IPS DF 4.7 (cell line): ENCODE data around the gene DUSP7.
"Not testable (repeated sequence)": the region's sequence is repeated elsewhere in the genome, so short reads cannot be mapped to it uniquely, and the experiment has no call there.

Source experiments
- DNase-seq: peaks from one replicate; pipeline ENCODE4 v3.0.0-alpha.2; 2013; ENCODE audit warnings: low spot score; ENCODE audit errors: extremely low read depth

DUSP7 gene

DNA sequence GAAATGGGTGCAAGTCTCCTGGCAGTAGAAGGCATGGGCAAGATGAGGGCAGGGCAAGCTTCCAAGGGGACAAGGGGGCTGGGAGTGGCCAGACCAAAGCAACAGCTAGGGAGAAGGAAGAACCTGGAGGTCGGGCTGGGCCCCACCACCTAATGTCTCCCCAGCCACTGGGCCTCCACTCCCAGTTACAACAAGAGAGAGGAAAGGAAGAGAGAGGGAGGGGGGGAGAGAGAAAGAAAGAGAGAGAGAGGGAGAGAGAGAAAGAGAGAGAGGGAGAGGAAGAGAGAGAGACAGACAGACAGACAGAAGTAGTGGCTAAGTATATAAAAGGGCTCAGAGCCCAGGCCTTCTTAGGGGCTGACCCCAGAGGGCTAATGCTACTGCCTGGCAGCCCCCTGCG, 6.9 kb downstream of the DUSP7 start:
- no peak for DNase-seq

DNA sequence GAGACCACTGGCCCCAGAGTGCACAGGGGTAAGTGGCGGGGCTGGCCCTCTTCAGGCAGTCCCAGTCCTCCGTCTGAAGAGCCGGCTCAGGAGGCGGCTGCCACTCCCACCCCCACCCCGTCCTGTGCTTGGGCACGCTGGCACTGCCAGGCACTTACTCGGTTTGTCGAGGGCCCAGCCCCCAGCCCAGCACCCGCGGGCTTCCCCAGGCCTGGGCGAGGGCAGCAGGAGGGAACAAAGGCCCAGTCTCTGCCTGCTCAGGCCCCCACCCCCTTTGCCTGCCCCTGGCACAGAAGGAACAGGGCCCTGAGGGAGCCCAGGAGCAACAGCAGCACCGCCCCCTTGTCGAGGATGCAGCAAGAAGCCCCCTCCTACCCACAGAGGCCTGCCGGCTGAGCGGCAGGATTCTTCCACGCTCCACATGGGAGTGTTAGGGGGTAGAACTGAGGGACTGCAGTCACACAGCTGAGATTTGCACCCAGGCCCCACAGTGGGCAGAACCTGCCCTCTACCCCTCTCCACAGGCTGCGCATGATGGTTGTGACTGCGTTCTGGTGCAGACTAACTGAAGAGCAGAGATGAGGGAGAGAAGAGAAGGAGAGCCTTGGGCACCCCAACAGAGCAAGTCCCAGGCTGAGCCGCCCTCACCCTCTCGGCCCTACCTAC, 8.9 kb downstream of the DUSP7 start:
- no peak for DNase-seq

DNA sequence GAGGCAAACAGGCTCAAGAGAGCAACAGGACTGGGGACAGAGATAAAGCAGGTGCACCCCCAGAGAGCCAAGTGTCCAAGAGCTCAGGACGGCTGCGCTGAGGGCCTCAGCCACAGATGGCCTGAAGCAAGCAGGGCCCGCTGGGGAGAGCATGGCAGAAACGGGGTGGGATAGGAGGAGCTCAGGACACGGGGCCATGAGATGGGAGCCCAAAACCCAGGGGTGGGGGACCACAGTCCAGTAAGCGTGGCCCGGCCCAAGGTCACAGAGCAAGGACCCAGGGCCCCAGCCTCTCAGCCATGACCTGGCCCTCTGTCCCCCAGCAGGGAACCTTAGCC, 9.5 kb downstream of the DUSP7 start:
- DNase-seq, result no peak

DNA sequence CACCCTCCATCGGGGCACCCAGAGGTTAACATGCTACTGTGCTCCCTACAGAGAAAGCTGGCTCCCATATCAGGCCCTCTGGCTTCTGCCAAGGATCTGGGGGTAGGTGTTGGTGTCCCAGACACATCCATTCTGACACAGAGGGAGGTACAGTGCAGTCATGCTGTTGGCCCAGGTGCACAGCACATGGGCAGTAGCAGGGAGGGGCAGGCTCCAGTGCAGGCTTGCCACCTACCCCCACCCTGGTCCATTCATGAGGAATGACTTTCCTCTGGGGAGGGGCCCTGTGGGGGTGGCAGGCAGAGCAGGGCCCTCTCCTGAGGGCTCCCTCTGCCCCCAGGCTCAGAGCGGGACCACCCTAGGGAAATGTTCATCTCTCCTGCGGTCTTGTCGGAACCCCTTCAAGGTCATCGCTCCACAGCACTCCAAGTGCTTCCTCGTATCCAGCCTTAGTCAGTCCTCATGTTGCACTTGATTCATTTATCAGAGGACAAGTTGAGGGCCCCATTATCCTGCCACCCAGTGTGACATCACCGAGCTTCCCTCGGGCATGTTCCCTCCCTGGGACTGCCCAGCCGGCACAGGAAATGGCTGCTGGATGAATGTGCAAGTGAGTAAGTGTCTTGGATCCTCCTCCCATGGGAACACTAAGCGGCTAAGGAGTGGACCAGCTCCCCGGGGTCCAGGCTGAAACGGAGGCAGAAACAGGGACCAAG, 10.0 kb downstream of the DUSP7 start:
- DNase-seq, result no peak

DNA sequence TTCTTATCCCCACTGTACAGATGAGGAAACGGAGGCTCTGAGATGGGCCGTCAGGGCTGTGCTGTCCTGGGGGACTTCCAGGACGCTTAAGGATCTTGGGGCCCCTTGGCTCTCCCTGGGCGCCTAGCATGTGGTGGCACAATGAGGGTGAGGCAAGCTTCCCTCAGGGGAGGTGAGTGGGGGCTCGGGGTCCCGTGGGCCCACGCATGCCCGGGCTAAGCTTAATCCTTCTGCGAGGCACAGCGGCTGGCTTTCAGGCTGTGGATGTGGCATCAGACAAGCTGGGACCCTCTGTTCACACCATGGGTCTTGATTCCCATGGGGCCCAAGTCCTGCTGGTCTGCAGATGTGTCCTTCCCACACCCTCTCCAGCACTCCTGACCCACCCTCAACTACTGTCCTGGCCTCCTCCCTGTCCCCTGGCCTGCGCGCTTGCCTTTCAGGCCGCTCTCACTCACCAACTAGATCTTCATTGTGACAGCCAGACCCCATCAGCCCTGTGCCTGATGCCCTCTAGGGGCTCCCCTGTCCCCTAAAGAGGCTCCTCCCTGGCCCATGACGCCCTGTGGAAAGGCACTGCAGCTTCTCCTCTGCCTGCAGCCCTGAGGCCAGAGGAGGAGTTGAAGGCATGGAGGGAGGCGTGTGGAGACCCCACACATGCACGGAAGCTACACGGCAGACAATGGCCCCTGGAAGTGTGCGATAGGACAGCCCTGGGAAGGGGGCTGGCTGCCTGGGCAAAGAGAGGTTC, 11.3 kb downstream of the DUSP7 start:
- DNase-seq, result no peak

DNA sequence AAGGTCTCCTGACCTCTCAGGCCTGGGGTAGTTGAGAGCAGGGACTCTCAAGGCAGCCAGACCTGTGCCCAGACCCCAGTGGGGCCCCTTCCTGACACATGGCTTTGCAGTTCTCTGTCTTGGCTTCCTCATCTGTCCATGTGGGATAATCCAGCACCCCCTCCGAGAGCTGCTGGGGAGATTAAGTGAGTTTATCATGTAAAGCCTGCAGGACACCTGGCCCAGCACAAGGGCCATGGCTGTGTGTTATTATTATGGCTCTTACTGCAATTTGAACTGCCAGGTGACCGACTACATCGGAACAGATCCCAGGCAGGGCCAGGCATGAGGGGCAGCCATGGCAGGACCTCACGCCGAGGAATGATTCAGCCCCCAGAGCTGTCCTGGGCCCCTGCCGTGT, 12.6 kb downstream of the DUSP7 start:
- no peak for DNase-seq

DNA sequence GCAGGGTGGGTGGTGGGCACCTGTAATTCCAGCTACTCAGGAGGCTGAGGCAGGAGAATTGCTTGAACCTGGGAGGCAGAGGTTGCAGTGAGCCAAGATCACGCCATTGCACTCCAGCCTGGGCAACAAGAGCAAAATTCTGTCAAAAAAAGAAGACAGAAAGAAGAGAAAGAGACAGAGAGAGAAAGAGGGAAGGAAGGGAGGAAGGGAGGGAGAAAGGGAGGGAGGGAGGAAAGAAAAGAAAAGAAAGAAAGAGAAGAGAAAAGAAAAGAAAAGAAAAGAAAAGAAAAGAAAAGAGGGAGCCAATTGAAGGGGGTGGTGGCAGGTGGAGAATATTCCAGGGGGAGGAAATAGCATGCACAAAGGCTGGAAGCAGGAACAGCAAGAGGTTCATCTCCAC, 13.3 kb downstream of the DUSP7 start:
- not testable (repeated sequence) for DNase-seq

DNA sequence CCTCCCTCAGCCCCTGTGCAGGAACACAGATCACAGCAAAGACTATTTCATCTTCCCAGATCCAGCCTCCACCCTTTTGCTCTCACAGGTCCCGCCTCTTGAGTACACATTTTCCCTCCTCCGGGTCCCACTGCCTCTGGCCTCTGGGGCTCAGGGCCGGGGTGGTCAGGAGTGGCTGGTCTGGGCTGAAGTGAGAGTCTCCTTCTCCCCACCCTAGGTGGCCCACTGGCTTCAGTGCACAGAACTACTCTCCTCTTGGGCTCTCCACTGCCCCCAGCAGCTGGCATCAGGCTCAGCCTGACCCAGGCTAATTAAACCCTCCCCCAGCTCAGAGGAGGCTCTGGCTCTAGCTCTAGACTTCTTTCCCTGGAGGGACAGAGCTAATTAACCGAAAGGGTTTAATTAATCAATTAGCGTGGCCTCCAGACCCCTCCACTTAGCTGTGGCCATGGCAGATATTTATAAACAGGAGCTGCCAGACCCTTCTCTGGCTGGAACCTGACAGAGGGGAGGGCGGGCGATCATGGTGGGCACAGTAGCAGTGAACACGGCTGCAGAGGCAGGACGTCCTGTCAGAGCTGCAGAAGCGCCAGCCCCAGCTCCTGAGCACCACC, 15.1 kb downstream of the DUSP7 start:
- no peak for DNase-seq

DNA sequence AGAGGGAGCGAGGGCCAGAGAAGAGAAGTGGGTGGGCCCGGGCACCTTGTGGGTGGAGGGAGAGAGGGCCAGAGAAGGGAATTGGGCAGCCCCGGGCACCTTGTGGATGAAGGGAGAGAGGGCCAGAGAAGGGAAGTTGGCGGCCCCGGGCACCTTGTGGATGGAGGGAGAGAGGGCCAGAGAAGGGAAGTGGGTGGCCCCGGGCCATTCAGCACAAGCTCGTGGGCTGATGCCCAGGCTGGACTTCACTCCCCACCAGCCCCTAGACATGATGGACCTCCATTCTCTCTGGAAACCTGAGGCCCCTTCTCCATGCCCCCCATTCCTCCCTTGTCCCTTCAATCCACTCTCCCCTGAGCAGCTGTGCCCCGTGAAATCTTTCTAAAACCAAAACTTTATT, 15.8 kb downstream of the DUSP7 start:
- DNase-seq, result no peak

DNA sequence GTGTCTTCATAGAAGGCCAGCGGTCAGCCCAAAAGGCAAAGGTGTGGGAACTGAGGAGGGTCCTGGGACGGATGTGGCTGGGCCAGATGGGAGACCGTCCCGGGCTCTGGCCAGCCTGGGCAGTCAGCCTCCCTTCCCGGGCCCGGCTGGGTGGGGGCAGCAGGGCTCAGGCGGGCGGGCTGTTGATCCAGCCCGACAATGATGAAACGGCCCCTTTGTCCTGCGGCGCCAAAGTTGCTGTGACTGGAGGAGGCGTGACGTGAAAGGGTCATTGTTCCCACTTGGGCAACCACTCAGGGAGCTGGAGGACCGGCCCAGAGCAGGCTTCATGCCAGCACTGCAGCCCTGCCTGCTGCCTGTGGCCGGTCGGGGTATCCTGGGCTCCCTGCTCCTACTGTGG, 16.5 kb downstream of the DUSP7 start:
- DNase-seq, result no peak

DNA sequence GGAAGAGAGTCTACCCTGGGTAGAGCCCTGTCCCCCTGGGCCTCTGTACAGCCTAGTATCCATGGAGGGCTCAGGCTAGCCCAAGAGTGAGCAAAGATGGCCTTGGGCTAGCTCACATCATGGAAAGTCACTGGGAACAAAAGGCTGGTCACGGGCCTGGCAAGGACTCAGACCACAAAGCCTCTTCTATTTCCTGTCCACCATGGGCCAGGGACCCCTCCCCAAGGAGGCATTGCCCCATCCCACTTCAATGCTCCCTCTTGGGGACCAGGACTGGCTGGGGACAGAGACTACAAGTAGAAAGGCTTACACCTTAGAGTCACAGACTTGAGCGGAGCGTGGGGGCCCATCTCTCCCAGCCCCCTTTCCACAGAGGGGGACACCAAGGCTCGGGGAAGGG, 16.9 kb downstream of the DUSP7 start:
- DNase-seq, result no peak

DNA sequence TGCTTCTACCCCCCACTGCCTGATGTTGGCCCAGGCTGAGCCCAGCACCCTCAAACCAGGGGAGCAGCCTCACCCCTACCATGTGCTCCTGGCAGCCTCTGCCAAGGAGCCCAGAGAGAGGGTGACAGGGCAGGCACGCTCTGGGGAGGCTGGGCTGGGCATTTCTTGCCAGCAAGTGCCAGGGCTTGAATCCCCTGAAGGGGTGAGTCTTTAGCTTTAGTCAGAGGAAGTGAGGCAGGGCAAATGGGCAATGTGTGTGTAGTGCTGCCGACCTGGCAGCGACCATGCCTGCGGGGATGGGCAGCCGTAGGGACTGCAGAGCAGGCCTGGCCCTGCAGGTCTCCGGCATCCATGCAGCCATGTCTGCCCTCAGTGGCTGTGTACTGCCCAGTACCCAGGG, 18.1 kb downstream of the DUSP7 start:
- DNase-seq, result no peak

DNA sequence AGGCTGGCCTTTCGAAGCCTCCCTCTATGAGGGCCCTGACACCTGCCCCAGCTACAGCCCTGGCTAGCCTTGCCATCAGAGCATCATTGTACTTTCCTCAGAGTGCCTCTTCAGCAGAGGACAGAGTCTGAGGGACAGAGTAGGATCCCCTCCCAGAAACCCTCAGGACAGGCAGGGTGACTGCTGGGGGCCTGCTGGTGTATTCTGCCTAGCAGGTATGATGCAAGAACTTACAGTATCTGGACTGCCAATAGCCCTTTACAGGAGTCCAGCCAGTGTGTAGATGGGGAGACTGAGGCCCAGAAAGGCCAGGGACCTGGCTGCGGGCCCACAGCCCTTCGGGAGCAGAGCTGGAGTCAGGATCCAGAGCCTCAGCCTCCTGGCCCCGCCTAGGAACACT, 19.1 kb downstream of the DUSP7 start:
- no peak for DNase-seq

DNA sequence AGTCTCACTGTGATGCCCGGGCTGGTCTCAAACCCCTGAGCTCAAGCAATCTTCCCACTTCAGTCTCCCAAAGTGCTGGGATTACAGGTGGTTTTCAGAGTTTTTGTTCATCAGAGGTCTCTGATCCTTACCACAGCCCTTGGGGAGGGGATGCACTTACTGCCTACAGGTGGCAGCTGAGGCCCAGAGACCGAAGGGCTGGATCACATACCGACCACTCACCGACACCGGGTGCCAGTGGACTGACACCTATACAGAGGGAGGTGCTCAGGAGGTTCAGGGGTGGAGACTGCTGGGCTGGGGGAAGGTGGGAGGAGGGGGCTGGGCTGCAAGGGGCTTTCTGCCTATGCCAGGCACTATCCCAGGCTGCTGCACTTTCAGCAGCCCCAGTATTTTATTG, 19.5 kb downstream of the DUSP7 start:
- DNase-seq, result no peak

DNA sequence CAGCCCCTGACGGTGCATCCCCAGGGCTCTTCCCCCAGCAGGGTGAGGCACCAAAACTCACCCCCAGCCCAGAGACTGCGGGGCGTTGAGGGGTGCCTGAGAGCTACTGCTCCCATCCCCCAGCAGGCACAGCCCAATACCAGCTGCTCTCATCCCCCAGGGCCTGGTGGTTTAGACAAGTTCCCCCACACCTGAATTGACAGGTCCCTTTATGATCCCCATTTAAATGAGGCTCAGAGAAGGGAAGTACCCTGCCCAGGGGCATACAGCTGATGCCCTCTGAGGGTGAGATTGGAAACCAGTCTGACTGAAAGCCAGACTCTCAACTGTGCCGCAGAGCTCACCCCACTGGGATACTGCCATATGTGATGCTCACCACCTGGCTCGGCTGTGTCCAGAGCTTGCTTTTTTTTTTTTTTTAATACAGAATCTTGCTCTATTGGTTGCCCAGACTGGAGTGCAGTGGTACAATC, 20.1 kb downstream of the DUSP7 start:
- DNase-seq, result no peak

DNA sequence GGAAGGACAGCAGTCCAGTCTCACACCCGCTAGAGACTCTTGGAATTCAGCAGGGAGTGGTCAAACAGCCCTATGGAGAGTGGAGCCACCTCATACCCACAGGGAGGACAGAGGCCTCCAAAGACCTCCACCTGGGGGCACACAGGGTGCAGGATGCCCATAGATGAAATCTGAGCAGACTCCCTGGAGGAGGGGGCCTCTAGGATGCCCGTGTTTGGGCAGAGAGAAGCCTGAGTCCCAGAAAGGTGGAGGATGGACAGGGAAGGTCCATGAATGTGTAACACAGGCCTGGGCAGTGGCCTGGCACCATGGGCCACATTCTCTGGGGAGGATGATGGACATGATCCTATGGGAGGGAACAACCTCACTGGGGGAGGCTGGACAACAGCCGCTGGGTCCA, 21.7 kb downstream of the DUSP7 start:
- DNase-seq, result no peak

DNA sequence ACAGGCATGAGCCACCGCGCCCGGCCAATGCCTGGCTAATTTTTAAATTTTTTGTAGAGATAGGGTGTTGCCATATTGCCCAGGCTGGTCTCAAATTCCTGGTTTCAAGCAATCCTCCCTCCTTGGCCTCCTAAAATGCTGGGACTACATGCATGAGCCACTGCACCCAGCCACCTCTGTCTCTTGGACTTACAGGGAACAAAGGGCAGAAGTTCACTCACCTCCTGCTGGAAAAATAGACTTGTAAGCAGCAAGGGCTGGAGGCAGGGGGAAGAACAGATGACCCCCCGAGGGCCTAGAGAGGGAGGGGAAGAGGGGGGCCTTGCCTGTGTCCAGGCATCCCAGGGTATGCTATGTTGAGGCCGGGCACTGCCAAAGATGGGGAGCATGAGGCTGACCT, 22.2 kb downstream of the DUSP7 start:
- no peak for DNase-seq

DNA sequence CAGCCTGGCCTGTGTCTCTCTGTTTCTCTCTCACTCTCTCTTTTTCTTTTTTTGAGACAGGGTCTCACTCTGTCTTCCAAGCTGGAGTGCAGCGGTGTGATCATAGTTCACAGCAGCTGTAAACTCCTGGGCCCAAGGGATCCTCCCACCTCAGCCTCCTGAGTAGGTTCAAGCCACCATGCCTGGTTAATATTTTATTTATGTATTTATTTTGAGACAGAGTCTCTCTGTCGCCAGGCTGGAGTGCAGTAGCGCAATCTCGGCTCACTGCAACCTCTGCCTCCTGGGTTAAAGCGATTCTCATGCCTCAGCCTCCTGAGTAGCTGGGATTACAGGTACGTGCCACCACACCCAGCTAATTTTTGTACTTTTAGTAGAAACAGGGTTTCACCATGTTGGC, 22.6 kb downstream of the DUSP7 start:
- not testable (repeated sequence) for DNase-seq

DNA sequence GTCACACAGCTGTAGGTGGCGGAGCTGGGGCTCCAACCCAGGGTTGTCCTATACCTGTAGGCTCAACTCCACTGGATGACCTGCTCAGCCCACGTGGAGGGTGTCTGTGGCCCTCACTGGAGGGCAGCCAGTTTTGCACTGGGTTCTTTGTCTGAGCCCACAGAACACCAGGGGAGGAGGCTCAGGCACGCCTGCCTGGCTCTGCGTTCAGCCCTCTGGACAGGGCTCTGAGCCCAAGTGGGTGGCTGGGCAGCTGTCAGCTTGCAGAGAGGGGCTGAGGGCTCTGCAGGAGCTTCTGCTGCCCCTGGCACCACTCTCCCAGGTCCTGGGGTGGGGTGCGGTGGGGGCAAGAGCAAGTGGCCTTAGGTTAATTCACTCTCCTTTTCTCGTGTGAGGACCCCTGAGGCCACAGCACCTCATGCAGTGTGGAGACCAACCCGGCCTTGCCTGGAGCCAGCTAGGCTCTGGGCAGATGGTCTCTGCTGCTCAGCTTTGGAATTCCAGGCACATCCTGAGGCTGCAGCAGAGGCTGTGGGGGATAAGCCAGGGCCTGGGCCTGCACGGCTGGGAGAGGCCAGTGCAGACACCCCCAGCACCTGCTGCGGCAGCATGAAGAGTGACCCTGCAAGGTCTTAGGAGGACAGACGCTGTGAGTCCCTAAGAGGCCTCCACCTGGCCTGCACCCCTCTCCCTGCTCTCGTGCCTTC, 23.5 kb downstream of the DUSP7 start:
- DNase-seq, result no peak

DNA sequence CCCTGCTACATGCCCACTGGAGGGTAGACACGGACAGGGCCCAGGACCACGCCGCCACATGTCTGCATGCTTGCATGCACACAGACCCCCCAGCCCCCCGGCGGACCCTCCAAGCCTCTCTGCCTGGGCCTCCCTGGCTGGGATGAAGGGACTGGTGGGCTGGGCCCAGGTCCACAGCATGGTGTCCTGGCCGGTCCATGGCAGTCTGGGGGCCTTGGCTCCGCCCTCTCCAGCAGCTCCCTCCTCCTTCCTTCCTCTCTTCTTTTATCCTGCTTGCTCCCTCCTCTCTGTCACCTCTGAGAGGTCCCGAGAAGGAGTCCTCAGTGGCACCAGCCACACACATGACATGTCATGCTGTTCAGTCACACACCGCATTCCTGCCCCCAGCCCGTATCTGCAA, 24.5 kb downstream of the DUSP7 start:
- no peak for DNase-seq

DNA sequence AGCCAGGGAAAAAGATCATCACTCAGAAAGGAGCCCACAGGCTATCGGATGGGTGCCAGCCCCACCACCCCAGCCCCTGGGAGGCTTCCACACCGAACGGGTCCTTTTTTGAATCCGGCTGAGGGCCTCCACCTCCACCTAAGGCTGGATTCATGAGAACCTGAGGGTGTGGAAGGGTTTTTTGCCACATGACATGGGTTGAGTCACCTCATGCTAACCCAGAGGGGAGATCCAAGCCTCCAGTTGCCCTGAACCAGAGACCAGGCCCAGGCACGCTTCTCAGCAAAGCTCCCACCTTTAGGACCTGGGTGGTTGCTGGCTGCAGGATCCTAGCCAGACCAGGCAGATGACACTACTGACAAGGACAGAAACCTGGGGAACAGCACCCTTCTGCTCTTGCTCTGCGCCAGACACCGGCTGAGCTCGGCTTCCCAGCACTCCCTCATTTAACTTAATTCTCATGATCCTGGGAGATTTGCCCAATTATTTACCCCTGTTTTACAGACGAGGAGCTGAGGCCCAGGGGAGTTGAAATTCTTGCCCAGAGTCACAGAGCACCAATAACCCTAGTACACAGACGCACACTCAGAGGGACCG, 25.6 kb downstream of the DUSP7 start:
- no peak for DNase-seq
